HG03135 (cell line): ENCODE measurements around the gene FLOT1.

Experiments used
- ATAC-seq: cut with Tn5 transposase; IDR thresholded peaks from one replicate; pipeline ENCODE4 v1.9.1; 2021; ENCODE audit warnings: mild to moderate bottlenecking, moderate library complexity; ENCODE audit not compliant: unreplicated experiment

Gene FLOT1

GRCh38 chr6:30742316-30743098 lies at the start of gene FLOT1:
Gene FLOT1 (minus strand): TSS chr6:30742687. CDS start chr6:30742189, 498 bp downstream.
- ATAC-seq = peak; percentile 67

- no peak for ATAC-seq
Observed at GRCh38 chr6:30790724-30791383, 48.4 kb upstream of the FLOT1 start.

- no peak for ATAC-seq
Observed at GRCh38 chr6:30789606-30790005, 47.1 kb upstream of the FLOT1 start.

- no peak for ATAC-seq
Observed at GRCh38 chr6:30787954-30788353, 45.5 kb upstream of the FLOT1 start.

GRCh38 chr6:30782425-30783014 lies 40.0 kb upstream of the FLOT1 start:
- ATAC-seq = no peak

- ATAC-seq = no peak
Observed at GRCh38 chr6:30781743-30782424, 39.4 kb upstream of the FLOT1 start.

- ATAC-seq = no peak
Observed at GRCh38 chr6:30781395-30781742, 38.9 kb upstream of the FLOT1 start.

- ATAC-seq = no peak
Observed at GRCh38 chr6:30780642-30780920, 38.1 kb upstream of the FLOT1 start.

GRCh38 chr6:30779850-30780641 lies 37.6 kb upstream of the FLOT1 start:
- ATAC-seq = no peak

GRCh38 chr6:30778001-30778635 lies 35.6 kb upstream of the FLOT1 start:
- ATAC-seq = no peak

GRCh38 chr6:30777155-30777485 lies 34.6 kb upstream of the FLOT1 start:
- ATAC-seq = no peak

GRCh38 chr6:30776390-30777154 lies 34.1 kb upstream of the FLOT1 start:
- ATAC-seq = no peak

GRCh38 chr6:30775104-30775503 lies 32.6 kb upstream of the FLOT1 start:
- ATAC-seq = no peak

- no peak for ATAC-seq
Observed at GRCh38 chr6:30774701-30775100, 32.2 kb upstream of the FLOT1 start.

- no peak for ATAC-seq
Observed at GRCh38 chr6:30770592-30770991, 28.1 kb upstream of the FLOT1 start.

GRCh38 chr6:30769853-30770524 lies 27.5 kb upstream of the FLOT1 start:
- ATAC-seq = no peak

GRCh38 chr6:30769088-30769852 lies 26.8 kb upstream of the FLOT1 start:
- no peak for ATAC-seq

- no peak for ATAC-seq
Observed at GRCh38 chr6:30768634-30769087, 26.2 kb upstream of the FLOT1 start.

- no peak for ATAC-seq
Observed at GRCh38 chr6:30767944-30768301, 25.4 kb upstream of the FLOT1 start.
